WTC11 (cell line): ENCODE data around the gene NDUFA1. TPM values are rescaled to one million over a fixed set of nuclear protein-coding genes. Genes with fewer than 3 reads are reported as not detected.
A peak's percentile ranks its signal among the peaks of the same experiment; 100 is the strongest.

Experiments used
- ATAC-seq: fragments of 200-7000 bp; cut with Tn5 transposase; 2 replicates; pipeline ENCODE4 v1.10.0; 2021; ENCODE audit warnings: mild to moderate bottlenecking, moderate library complexity
- CTCF ChIA-PET: fragments of 300-600 bp; sonication (Branson Sonifier 250); formaldehyde crosslinking; loops from one replicate; lab custom pipeline; 2021; ENCODE audit warnings: antibody characterized with exemption; lab: Charles Lee
- POLR2A ChIA-PET: fragments of 350-600 bp; sonication (Branson Sonifier 250); formaldehyde crosslinking; loops from one replicate; lab custom pipeline; 2021; ENCODE audit warnings: antibody characterized with exemption; lab: Charles Lee
- DNase-seq: peaks from one replicate; pipeline ENCODE4 v3.0.0; 2021; ENCODE audit warnings: low spot score
- H3K27ac Mint-ChIP-seq: 2 replicates; pipeline ENCODE4 v1.8.0; 2021; ENCODE audit warnings: mixed read lengths
- H3K27me3 Mint-ChIP-seq: 2 replicates; pipeline ENCODE4 v1.8.0; 2021; ENCODE audit warnings: low read depth, mild to moderate bottlenecking, moderate library complexity, mixed read lengths
- H3K36me3 Mint-ChIP-seq: 2 replicates; pipeline ENCODE4 v1.8.0; 2021; ENCODE audit warnings: mixed read lengths
- H3K4me1 Mint-ChIP-seq: 2 replicates; pipeline ENCODE4 v1.8.0; 2022; ENCODE audit warnings: mixed read lengths
- H3K4me3 Mint-ChIP-seq: 2 replicates; pipeline ENCODE4 v1.8.0; 2021; ENCODE audit warnings: mild to moderate bottlenecking, moderate library complexity, mixed read lengths
- H3K9me3 Mint-ChIP-seq: 2 replicates; pipeline ENCODE4 v1.8.0; 2021; ENCODE audit warnings: mixed read lengths
- CREM ChIP-seq: sonication (generic); formaldehyde crosslinking; IDR thresholded peaks from 2 replicates; pipeline ENCODE4 v1.8.1; 2022; ENCODE audit warnings: mild to moderate bottlenecking, missing genetic modification reagents, moderate library complexity
- FOXK1 ChIP-seq: sonication (generic); formaldehyde crosslinking; IDR thresholded peaks from 2 replicates; pipeline ENCODE4 v1.8.0; 2022; ENCODE audit warnings: mild to moderate bottlenecking, moderate library complexity, missing genetic modification reagents
- GTF2I ChIP-seq: fragments of 250-450 bp; sonication (Bioruptor Pico); conservative IDR thresholded peaks from 2 replicates; pipeline ENCODE4 v1.4.0; 2021; ENCODE audit warnings: mild to moderate bottlenecking
- HMGA2 ChIP-seq: fragments of 250-450 bp; sonication (Bioruptor Pico); IDR thresholded peaks from 2 replicates; pipeline ENCODE4 v1.4.0; 2021; ENCODE audit warnings: mild to moderate bottlenecking, moderate library complexity
- JAZF1 ChIP-seq: fragments of 250-450 bp; sonication (Bioruptor Pico); IDR thresholded peaks from 2 replicates; pipeline ENCODE4 v1.9.0; 2021; ENCODE audit warnings: moderate library complexity, mild to moderate bottlenecking, inconsistent platforms
- NFATC4 ChIP-seq: fragments of 250-450 bp; sonication (Bioruptor Pico); IDR thresholded peaks from 2 replicates; pipeline ENCODE4 v1.9.0; 2021; ENCODE audit warnings: mild to moderate bottlenecking
- OVOL2 ChIP-seq: fragments of 250-450 bp; sonication (Bioruptor Pico); IDR thresholded peaks from 2 replicates; pipeline ENCODE4 v1.9.0; 2021; ENCODE audit warnings: mild to moderate bottlenecking, borderline replicate concordance
- RORB ChIP-seq: fragments of 250-450 bp; sonication (Bioruptor Pico); IDR thresholded peaks from 2 replicates; pipeline ENCODE4 v1.9.0; 2021; ENCODE audit warnings: mild to moderate bottlenecking
- SMAD4 ChIP-seq: sonication (generic); formaldehyde crosslinking; IDR thresholded peaks from 2 replicates; pipeline ENCODE4 v1.8.0; 2022; ENCODE audit warnings: mild to moderate bottlenecking, missing genetic modification reagents
- ZBTB21 ChIP-seq: sonication (generic); formaldehyde crosslinking; IDR thresholded peaks from 2 replicates; pipeline ENCODE4 v1.8.1; 2023; ENCODE audit warnings: mild to moderate bottlenecking, missing genetic modification reagents, borderline replicate concordance
- ZNF121 ChIP-seq: sonication (generic); formaldehyde crosslinking; IDR thresholded peaks from 2 replicates; pipeline ENCODE4 v1.8.0; 2023; ENCODE audit warnings: missing genetic modification reagents
- ZNF219 ChIP-seq: sonication (generic); formaldehyde crosslinking; IDR thresholded peaks from 2 replicates; pipeline ENCODE4 v1.8.0; 2023; ENCODE audit warnings: missing genetic modification reagents, mild to moderate bottlenecking, borderline replicate concordance
- ZNF317 ChIP-seq: sonication (generic); formaldehyde crosslinking; IDR thresholded peaks from 2 replicates; pipeline ENCODE4 v1.8.1; 2023; ENCODE audit warnings: low read depth, mild to moderate bottlenecking, moderate library complexity, missing genetic modification reagents, borderline replicate concordance
- total RNA-seq: library from RNA; stranded (reverse); gene quantifications from 3 replicates; pipeline ENCODE4 v1.2.3, GENCODE V29; 2021
- TF ChIP-seq, protein P1 (sequence below): sonication (generic); formaldehyde crosslinking; IDR thresholded peaks from 2 replicates; pipeline ENCODE4 v1.8.1; 2023; ENCODE audit warnings: mild to moderate bottlenecking, missing genetic modification reagents, borderline replicate concordance
- TF ChIP-seq, protein P2 (sequence below): fragments of 250-450 bp; sonication (Bioruptor Pico); IDR thresholded peaks from 2 replicates; pipeline ENCODE4 v1.8.0; 2021; ENCODE audit warnings: mild to moderate bottlenecking
- TF ChIP-seq, protein P3 (sequence below): sonication (generic); formaldehyde crosslinking; IDR thresholded peaks from 2 replicates; pipeline ENCODE4 v1.8.1; 2022; ENCODE audit warnings: low read depth, missing genetic modification reagents, borderline replicate concordance
- TF ChIP-seq, protein P4 (sequence below): fragments of 250-450 bp; sonication (Bioruptor Pico); conservative IDR thresholded peaks from 2 replicates; pipeline ENCODE4 v1.9.0; 2021; ENCODE audit warnings: mild to moderate bottlenecking
- TF ChIP-seq, protein P5 (sequence below): sonication (generic); formaldehyde crosslinking; IDR thresholded peaks from 2 replicates; pipeline ENCODE4 v1.8.1; 2022; ENCODE audit warnings: mild to moderate bottlenecking, moderate library complexity, missing genetic modification reagents

The NDUFA1 gene
- total RNA-seq, 1 experiment from 2014 or later: 84.3 TPM

DNA sequence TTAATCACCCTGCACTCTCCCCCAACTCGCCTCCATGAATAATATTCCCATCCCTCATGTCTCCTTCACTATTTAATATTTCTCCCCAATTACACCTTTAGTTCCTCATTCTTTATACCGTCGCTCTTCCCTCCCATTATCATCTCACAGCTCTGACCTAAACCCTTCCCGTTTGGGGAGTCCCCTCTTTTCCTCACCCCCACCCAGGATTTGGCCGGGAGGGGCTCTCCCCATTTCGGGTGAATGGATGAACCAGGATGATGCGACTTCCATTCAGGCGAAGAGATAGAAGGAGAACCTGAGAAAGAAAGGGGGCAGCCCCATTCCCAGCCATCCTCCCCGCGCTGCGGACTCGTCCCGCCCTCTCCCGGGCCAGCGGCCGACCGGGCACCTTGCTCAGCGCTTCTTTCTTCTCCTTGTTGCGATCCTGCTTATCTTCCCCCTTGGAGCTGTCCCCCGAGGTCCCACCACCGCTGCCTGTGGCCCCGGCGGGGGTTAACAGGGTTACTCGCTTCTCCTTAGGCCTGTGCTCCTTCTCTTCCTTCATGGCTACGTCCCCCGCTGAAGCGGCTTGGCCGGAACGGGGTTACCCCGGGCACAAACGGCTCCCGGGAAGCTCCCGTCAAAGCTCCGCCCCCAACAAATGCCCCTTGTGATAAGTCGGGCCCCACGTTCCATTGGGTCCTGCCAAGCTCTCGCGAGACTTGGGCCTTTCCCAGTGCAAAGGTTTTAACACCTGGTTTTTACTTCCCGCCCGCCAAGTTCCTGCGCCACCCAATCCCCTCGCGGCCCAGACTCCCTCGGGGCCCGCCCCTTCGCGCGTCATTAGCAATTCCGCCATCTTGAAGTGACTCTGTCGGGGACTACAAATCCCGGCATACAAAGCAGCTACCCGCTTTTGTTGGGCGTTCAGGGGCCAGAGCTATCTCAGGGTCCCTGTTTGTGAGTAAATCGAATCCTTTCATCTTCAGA is 19.0 kb upstream of the NDUFA1 start, which contains the start of gene UPF3B (continued):
- TF ChIP-seq, protein P1, sequence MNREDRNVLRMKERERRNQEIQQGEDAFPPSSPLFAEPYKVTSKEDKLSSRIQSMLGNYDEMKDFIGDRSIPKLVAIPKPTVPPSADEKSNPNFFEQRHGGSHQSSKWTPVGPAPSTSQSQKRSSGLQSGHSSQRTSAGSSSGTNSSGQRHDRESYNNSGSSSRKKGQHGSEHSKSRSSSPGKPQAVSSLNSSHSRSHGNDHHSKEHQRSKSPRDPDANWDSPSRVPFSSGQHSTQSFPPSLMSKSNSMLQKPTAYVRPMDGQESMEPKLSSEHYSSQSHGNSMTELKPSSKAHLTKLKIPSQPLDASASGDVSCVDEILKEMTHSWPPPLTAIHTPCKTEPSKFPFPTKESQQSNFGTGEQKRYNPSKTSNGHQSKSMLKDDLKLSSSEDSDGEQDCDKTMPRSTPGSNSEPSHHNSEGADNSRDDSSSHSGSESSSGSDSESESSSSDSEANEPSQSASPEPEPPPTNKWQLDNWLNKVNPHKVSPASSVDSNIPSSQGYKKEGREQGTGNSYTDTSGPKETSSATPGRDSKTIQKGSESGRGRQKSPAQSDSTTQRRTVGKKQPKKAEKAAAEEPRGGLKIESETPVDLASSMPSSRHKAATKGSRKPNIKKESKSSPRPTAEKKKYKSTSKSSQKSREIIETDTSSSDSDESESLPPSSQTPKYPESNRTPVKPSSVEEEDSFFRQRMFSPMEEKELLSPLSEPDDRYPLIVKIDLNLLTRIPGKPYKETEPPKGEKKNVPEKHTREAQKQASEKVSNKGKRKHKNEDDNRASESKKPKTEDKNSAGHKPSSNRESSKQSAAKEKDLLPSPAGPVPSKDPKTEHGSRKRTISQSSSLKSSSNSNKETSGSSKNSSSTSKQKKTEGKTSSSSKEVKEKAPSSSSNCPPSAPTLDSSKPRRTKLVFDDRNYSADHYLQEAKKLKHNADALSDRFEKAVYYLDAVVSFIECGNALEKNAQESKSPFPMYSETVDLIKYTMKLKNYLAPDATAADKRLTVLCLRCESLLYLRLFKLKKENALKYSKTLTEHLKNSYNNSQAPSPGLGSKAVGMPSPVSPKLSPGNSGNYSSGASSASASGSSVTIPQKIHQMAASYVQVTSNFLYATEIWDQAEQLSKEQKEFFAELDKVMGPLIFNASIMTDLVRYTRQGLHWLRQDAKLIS (CRISPR knock-in tag): no peak
- TF ChIP-seq, all 79 proteins: peak for 3

DNA sequence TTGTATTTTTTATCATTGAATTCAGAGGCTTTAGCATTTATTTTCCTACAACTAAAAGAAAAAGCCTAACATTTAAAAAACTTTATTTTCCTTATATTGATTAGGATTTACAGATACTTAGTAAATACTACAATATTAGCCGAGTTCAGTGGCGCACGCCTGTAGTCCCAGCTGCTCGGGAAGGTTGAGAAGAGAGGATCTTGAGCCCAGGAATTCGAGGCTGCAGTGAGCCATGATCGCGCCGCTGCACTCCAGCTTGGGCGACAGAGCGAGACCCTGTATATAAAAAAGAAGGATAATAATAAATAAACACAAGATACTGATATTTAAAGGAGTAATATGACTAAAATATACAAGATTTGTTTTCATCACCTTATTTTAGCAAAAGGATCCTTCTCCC is 18.2 kb upstream of the NDUFA1 start:
- TF ChIP-seq ZNF317 (CRISPR knock-in tag) (no peak), HMGA2 (no peak), CREM (CRISPR knock-in tag) (no peak), SMAD4 (CRISPR knock-in tag) (no peak), ZNF219 (CRISPR knock-in tag) (no peak), RORB (CRISPR knock-in tag) (no peak), JAZF1 (CRISPR knock-in tag) (no peak), GTF2I (CRISPR knock-in tag) (no peak), ZNF121 (CRISPR knock-in tag) (no peak), ZBTB21 (CRISPR knock-in tag) (no peak), OVOL2 (no peak), FOXK1 (CRISPR knock-in tag) (no peak), NFATC4 (CRISPR knock-in tag) (no peak)
- TF ChIP-seq, protein P2, sequence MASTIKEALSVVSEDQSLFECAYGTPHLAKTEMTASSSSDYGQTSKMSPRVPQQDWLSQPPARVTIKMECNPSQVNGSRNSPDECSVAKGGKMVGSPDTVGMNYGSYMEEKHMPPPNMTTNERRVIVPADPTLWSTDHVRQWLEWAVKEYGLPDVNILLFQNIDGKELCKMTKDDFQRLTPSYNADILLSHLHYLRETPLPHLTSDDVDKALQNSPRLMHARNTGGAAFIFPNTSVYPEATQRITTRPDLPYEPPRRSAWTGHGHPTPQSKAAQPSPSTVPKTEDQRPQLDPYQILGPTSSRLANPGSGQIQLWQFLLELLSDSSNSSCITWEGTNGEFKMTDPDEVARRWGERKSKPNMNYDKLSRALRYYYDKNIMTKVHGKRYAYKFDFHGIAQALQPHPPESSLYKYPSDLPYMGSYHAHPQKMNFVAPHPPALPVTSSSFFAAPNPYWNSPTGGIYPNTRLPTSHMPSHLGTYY: no peak
- TF ChIP-seq, protein P3, sequence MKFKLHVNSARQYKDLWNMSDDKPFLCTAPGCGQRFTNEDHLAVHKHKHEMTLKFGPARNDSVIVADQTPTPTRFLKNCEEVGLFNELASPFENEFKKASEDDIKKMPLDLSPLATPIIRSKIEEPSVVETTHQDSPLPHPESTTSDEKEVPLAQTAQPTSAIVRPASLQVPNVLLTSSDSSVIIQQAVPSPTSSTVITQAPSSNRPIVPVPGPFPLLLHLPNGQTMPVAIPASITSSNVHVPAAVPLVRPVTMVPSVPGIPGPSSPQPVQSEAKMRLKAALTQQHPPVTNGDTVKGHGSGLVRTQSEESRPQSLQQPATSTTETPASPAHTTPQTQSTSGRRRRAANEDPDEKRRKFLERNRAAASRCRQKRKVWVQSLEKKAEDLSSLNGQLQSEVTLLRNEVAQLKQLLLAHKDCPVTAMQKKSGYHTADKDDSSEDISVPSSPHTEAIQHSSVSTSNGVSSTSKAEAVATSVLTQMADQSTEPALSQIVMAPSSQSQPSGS (CRISPR knock-in tag): no peak
- TF ChIP-seq, protein P4, sequence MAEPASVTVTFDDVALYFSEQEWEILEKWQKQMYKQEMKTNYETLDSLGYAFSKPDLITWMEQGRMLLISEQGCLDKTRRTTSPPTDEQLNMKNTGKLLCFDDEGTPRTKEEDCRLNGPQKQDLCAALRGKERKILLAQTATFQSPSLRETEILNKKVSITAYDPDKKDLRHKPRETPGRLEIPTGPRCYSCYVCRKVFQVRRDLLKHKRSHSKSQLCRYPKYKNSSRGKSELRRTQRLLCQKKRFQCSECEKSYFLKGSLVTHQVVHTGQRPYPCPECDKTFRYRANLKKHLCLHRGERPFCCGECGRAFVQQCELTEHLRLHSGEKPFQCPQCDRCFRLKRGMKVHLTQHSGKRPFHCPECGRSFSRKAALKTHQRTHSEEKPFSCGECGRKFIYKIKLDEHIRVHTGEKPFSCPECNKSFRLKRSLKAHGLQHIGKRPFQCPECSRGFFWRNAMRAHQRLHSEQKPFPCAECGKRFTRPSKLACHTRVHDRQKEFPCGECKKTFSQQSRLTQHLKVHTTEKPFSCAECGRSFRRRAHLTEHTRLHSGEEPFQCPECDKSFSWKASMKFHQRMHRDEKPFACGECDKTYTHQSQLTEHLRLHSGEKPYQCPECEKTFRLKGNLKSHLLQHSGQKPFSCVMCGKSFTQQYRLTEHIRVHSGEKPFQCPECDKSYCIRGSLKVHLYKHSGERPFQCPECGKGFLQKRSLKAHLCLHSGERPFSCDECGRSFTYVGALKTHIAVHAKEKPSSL (CRISPR knock-in tag): no peak
- TF ChIP-seq, protein P5, sequence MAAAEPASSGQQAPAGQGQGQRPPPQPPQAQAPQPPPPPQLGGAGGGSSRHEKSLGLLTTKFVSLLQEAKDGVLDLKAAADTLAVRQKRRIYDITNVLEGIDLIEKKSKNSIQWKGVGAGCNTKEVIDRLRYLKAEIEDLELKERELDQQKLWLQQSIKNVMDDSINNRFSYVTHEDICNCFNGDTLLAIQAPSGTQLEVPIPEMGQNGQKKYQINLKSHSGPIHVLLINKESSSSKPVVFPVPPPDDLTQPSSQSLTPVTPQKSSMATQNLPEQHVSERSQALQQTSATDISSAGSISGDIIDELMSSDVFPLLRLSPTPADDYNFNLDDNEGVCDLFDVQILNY (CRISPR knock-in tag): no peak
- TF ChIP-seq, all 79 proteins: peak for 0
- no peak for DNase-seq
- Mint-ChIP-seq H3K36me3 (peaks cover 24% of the 10 kb centered on the region), H3K27ac (peak overlapping the region; percentile 94; the same call in 1 of the 2 replicates), H3K9me3 (no peaks in the 10 kb centered on the region), H3K27me3 (no peaks in the 10 kb centered on the region; the same call in 1 of the 2 replicates), H3K4me3 (peak overlapping the region; percentile 90), H3K4me1 (0 out of 2 replicates have a peak, but pooled peaks cover 4% of the 10 kb centered on the region)
- CTCF ChIA-PET: interaction anchor here (0.5 to 1.9 kb wide), 7 partner anchors 17 to 236 kb away, joined by 3 to 14 read pairs (median 4); partner anchors contain the start of gene SOWAHD
- ATAC-seq: no peak
- POLR2A ChIA-PET: interaction anchor here (0.6 to 1.8 kb wide), 7 partner anchors 15 to 86 kb away, joined by 3 to 15 read pairs (median 4); partner anchors contain the start of genes AKAP14, RNF113A and RPL39
